ENCODE data around the gene E2F8.

The E2F8 gene

GRCh38 chr11:19216709-19217374 lies 23.9 kb downstream of the E2F8 start:
- ATAC-seq (no peak), DNase-seq (ENCODE audit: low spot score in 2 of 2) (no peak)
- Mint-ChIP-seq H3K36me3 (no peaks in the 10 kb centered on the region), H3K4me3 (no peak overlapping the region), H3K27ac (no peak overlapping the region), H3K4me1 (no peaks in the 10 kb centered on the region), H3K9me3 (no peaks in the 10 kb centered on the region)

DNA sequence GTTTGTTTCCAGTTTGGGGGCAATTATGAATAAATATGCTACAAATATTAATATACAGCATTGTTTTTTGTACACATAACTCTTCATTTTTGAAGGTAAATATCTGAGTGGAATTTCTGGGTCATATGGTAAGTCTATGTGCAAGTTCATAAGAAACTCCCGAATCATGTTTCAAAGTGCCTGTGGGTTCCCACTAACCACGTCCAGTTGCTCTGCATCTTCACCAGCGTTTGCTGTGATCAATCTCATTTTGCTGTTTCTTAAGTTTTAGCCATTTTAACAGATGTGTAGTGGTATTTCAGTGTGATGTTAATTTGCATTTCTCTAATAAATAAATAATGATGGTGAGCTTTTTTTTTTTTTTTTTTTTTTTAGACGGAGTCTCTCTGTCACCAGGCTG lies 24.7 kb downstream of the E2F8 start:
- Mint-ChIP-seq H3K4me3 (no peak overlapping the region), H3K9me3 (no peaks in the 10 kb centered on the region), H3K4me1 (no peaks in the 10 kb centered on the region), H3K36me3 (no peaks in the 10 kb centered on the region), H3K27ac (no peak overlapping the region)
- ATAC-seq, result no peak
- DNase-seq (ENCODE audit: low spot score in 2 of 2), result no peak

- Mint-ChIP-seq H3K9me3 (no peaks in the 10 kb centered on the region), H3K4me1 (no peaks in the 10 kb centered on the region), H3K27ac (no peak overlapping the region), H3K4me3 (no peak overlapping the region), H3K36me3 (no peaks in the 10 kb centered on the region)
- DNase-seq (ENCODE audit: low spot score in 2 of 2), result no peak
- ATAC-seq, result no peak
Measured at GRCh38 chr11:19209617-19210370, 31.0 kb downstream of the E2F8 start.

- no peaks in the 10 kb centered on the region for H3K36me3 Mint-ChIP-seq
Measured at GRCh38 chr11:19208959-19209546, 31.7 kb downstream of the E2F8 start.

GRCh38 chr11:19208181-19208580 lies 32.6 kb downstream of the E2F8 start:
- no peak for DNase-seq (ENCODE audit: low spot score in 2 of 2)
- H3K27ac Mint-ChIP-seq, result no peak overlapping the region
- H3K4me3 Mint-ChIP-seq, result no peak overlapping the region

More at GRCh38 chr11:19208959-19209546, 31.7 kb downstream of the E2F8 start:
- no peak overlapping the region for H3K27ac Mint-ChIP-seq
- H3K9me3 Mint-ChIP-seq, result no peaks in the 10 kb centered on the region
- DNase-seq (ENCODE audit: low spot score in 2 of 2), result no peak
- no peaks in the 10 kb centered on the region for H3K4me1 Mint-ChIP-seq
- ATAC-seq, result no peak
- no peak overlapping the region for H3K4me3 Mint-ChIP-seq

DNA sequence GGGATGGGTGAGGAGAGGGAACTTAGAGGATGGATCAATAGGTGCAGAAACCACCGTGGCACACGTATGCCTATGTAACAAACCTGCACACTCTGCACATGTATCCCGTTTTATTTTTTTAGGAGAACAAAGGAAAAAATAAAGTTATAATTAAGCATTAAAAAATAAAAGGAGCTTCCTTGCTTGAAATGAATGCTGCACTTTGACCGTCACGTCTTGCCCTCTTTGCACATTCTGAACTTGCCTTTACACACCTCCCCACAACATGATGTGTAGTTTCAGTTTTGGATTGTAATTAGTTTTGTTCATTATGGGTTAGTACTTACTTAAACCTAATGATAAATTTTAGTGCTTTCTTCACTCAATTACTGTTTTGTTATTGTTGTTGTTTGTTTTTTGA lies 35.9 kb downstream of the E2F8 start:
- no peak overlapping the region for H3K27ac Mint-ChIP-seq
- ATAC-seq (no peak), DNase-seq (ENCODE audit: low spot score in 2 of 2) (no peak)
- H3K4me1 Mint-ChIP-seq, result no peaks in the 10 kb centered on the region
- no peaks in the 10 kb centered on the region for H3K9me3 Mint-ChIP-seq
- no peak overlapping the region for H3K4me3 Mint-ChIP-seq
- H3K36me3 Mint-ChIP-seq, result no peaks in the 10 kb centered on the region

More at GRCh38 chr11:19208181-19208580, 32.6 kb downstream of the E2F8 start:
- Mint-ChIP-seq H3K9me3 (no peaks in the 10 kb centered on the region), H3K4me1 (no peaks in the 10 kb centered on the region), H3K36me3 (no peaks in the 10 kb centered on the region)
- ATAC-seq, result no peak

GRCh38 chr11:19201737-19202605 lies 38.8 kb downstream of the E2F8 start, which contains the start of gene CSRP3:
Gene CSRP3 (minus strand): TSS chr11:19201983. CDS start chr11:19192448, 9,535 bp downstream.
- Mint-ChIP-seq H3K4me1 (no peaks in the 10 kb centered on the region), H3K27ac (no peak within 1 kb of the TSS), H3K4me3 (no peak within 1 kb of the TSS), H3K36me3 (no peaks in the 10 kb centered on the region), H3K9me3 (no peaks in the 10 kb centered on the region)
- ATAC-seq, result no peak
- DNase-seq (ENCODE audit: low spot score in 2 of 2), result no peak

DNA sequence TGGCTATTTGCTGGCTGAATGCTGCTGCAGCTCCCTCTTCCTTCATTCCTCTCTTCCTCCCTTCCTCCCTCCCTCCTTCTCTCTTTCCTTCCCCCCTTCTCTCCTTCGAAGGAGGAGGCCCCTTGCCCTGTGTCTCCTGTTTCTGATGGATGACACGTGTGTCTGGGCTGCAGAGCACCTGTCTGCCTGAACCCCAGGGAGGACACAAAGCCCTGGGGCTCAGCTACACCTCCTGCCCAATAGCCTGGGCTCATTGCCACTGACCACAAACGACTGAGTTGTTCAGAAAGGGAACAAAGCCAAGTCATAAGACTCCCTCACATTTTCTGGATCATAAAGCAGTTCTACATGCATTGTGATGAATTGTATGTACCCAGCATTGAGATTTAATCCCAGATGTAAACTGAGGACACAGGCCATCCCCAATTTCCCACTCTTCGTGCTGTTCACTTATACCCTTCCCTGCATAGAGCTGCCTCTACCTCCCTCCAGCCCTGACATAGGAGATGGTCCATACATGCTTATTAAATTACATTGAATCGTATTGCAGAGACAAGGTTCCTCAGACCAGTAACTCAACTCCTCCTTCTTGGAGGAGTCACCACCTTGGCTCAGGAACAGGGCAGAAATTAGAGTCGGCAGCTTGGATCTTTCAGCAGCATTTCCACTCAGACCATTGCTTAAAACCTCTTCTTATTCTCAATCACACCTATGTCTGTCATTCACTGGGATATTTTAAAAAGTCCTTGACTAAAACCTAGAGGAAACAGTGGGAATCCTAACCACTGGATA lies 40.1 kb downstream of the E2F8 start:
- Mint-ChIP-seq H3K4me1 (no peaks in the 10 kb centered on the region), H3K4me3 (no peak overlapping the region), H3K36me3 (no peaks in the 10 kb centered on the region), H3K27ac (no peak overlapping the region), H3K9me3 (no peaks in the 10 kb centered on the region)
- DNase-seq (ENCODE audit: low spot score in 2 of 2), result no peak
- ATAC-seq, result no peak

- Mint-ChIP-seq H3K4me3 (no peak overlapping the region), H3K4me1 (no peaks in the 10 kb centered on the region), H3K9me3 (no peaks in the 10 kb centered on the region), H3K27ac (no peak overlapping the region), H3K36me3 (no peaks in the 10 kb centered on the region)
- DNase-seq (ENCODE audit: low spot score in 2 of 2) (no peak), ATAC-seq (no peak)
Measured at GRCh38 chr11:19199771-19200170, 41.0 kb downstream of the E2F8 start.

- Mint-ChIP-seq H3K4me3 (no peak overlapping the region), H3K27ac (no peak overlapping the region), H3K4me1 (no peaks in the 10 kb centered on the region), H3K9me3 (no peaks in the 10 kb centered on the region), H3K36me3 (no peaks in the 10 kb centered on the region)
- DNase-seq (ENCODE audit: low spot score in 2 of 2), result no peak
- no peak for ATAC-seq
Measured at GRCh38 chr11:19199048-19199447, 41.7 kb downstream of the E2F8 start.

DNA sequence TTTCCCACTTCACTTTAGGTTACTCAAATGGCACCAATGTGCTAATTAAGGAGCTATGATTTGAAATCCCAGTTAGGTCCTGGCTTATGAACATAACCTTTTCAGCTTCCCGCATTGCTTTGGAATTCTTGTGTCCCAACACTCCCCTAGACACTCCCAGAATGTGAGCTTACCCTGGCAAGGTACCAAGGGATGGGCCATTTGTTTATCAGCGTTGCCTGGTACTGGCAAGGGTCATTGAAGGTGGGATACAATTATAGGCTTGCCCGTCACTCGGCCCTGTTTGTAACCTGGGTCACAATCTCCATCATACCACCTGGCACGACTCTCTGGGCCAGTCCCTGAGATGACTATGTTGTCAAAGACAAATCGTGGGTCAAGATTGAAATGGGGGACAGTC lies 44.3 kb downstream of the E2F8 start:
- Mint-ChIP-seq H3K36me3 (no peaks in the 10 kb centered on the region), H3K4me3 (no peak overlapping the region), H3K4me1 (no peaks in the 10 kb centered on the region), H3K27ac (no peak overlapping the region), H3K9me3 (no peaks in the 10 kb centered on the region)
- ATAC-seq (no peak), DNase-seq (ENCODE audit: low spot score in 2 of 2) (no peak)

GRCh38 chr11:19194620-19195308 lies 46.0 kb downstream of the E2F8 start:
- H3K27ac Mint-ChIP-seq, result no peak overlapping the region
- no peak overlapping the region for H3K4me3 Mint-ChIP-seq
- ATAC-seq (no peak), DNase-seq (ENCODE audit: low spot score in 2 of 2) (no peak)
- no peaks in the 10 kb centered on the region for H3K36me3 Mint-ChIP-seq
- no peaks in the 10 kb centered on the region for H3K4me1 Mint-ChIP-seq
- no peaks in the 10 kb centered on the region for H3K9me3 Mint-ChIP-seq

DNA sequence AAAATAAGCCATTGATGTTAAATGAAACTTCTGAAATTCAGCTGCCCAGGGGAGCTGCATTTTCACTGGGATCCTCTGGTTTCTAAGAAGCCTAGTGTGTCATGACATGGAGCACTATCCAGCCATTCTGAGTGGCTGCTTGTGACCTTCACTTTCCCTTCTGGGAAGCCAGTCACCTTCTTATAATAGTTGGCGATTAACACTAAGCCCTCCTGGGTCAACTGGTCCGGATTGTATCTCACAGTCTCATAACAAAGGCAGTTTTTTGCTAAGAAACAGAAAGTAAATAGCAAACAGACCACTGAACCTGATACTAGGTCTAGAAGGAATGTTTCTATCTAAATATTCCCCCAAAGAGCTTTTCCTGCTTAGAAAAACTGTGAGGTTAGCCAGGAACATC lies 46.8 kb downstream of the E2F8 start:
- DNase-seq (ENCODE audit: low spot score in 2 of 2) (no peak), ATAC-seq (no peak)
- Mint-ChIP-seq H3K9me3 (no peaks in the 10 kb centered on the region), H3K27ac (no peak overlapping the region), H3K36me3 (no peaks in the 10 kb centered on the region), H3K4me1 (no peaks in the 10 kb centered on the region), H3K4me3 (no peak overlapping the region)

GRCh38 chr11:19191530-19192169 lies 49.1 kb downstream of the E2F8 start:
- DNase-seq (ENCODE audit: low spot score in 2 of 2) (no peak), ATAC-seq (no peak)
- Mint-ChIP-seq H3K4me1 (no peaks in the 10 kb centered on the region), H3K4me3 (no peak overlapping the region), H3K9me3 (no peaks in the 10 kb centered on the region), H3K36me3 (no peaks in the 10 kb centered on the region), H3K27ac (no peak overlapping the region)

Data from stimulated activated effector memory CD8-positive, alpha-beta T cell treated with anti-CD3 and anti-CD28 coated beads, Interleukin-12 subunit alpha, Interleukin-12 subunit beta, amount 100 ng/mL, for 72 hours (primary cell).